T-helper 9 cell (primary cell): ENCODE results near the gene SORCS3.

ENCODE experiments used
- DNase-seq: peaks from one replicate; pipeline ENCODE4 v3.0.0-alpha.2; 2020

The SORCS3 gene

DNA sequence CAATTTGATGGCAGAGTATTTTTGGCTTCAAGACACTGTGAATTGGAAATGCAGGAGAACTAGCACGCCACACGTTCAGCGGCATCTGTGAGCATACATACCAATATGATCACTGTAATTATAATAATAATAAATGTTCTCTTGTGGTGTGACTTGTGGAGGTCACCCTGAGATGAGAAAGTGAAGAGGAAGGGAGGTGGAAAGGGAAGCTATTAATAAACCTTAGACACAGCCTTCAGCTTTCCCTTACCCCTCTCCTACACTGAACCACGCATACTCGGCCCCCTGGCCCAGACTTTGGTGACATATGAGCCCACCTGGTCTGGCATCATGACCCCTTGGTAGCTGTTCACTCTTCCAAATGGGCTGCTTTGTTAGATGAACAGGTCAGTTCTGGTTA, 139.1 kb downstream of the SORCS3 start:
- no peak for DNase-seq

DNA sequence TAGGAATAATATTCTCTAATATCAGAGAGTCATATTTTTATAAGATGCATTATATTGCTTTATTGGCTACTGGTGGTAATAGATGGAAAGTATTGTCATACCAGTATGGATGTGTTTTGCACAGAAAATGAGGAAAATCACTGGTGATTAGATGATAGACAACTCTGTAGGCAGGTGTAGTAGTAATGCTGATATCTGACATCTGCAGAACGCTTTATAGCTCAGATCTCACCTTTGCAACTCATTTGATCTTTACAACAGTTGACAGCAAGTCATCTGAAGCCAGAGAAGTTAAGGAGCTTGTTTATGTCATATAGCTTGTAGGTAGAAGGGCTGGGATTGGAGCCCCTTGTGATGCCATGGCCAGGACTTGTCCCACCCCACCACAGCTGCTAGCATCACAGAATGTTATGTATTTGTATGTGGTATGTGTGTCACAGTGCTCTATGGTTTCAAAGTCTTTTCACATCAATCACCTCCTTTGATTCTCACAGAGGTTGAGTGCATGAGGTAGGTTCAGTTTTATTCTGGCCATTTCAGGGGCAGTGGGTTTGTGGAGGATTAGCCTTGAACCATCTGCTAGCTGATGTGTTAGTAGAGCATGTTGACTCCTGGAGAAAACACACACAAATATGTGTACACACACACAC, 140.0 kb downstream of the SORCS3 start:
- no peak for DNase-seq

DNA sequence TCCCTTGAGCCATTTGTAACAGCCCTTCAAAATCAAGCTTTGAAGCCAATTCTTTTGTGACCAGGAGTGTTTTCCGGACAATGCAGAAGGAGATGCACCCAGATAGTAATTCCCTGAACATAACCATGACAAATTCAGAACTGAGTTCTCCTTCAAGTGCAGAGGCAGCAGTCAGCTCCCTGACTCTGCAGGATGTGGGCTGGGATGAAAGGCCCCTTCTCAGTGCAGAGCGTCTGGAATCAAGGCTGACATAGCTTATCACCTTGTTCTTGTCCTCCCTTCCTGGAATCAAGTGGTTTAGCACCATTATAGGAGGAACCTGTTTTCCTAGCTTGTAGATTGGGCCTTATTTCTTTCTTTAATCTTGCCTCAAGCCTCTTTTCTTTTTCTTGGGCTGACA, 143.4 kb downstream of the SORCS3 start:
- no peak for DNase-seq

DNA sequence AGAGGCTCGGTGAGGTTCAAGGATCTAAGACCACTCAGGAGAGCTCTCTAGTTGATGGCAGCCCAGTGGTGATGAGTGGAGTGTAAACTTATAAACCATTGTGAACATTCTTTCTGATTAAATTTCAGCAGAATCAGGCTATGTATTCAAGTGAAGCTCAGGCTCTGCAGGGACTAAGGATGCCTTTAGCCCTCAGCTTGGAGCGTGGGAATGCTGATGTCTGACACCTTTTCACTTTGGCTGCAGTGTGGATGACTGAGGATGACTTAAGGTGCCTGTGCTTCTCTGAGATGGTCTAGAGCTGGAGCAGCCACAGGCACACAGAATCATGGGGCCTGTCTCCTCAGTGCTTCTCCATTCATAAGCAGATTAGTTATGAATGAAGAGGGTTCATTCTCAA, 150.4 kb downstream of the SORCS3 start:
- no peak for DNase-seq

DNA sequence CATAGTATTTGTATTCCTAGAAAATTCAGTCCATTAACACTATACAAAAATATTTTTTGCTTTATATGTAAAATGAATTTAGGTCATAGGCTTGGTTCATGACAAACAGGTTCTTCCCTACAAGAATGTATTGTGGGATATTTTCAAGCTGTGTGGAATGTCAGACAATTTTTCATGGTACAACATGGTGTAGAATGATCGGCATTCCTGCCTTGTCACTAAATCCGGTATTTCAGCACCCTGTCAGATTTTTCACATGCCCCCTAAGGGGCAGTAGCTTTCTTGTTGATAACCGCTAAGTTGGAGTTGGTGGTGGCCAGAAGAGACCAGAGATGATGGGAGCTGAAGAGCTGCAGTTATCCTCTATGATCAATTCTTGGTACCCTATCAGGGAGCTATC, 154.3 kb downstream of the SORCS3 start:
- DNase-seq, result no peak

DNA sequence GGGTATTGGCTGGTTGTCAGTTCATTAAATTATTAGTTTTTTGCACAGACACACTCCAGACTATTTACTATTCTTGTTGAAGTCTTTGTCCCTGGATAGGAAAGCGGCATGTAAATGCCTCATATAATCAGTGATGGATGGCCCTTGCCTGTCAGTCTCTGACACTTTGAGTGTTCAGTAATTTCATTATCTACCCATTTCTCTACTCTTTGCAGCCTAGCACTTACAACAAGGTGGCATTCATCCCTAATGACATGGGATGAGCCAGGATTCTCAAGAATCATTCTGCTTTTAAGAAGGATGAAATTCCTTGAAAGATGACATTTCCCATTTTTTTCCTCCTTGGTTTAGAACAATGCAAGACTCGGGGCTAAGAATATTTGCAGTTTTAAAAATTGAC, 155.7 kb downstream of the SORCS3 start:
- DNase-seq, result no peak

- no peak for DNase-seq
Observed at GRCh38 chr10:104802941-104803340, 161.9 kb downstream of the SORCS3 start.

DNA sequence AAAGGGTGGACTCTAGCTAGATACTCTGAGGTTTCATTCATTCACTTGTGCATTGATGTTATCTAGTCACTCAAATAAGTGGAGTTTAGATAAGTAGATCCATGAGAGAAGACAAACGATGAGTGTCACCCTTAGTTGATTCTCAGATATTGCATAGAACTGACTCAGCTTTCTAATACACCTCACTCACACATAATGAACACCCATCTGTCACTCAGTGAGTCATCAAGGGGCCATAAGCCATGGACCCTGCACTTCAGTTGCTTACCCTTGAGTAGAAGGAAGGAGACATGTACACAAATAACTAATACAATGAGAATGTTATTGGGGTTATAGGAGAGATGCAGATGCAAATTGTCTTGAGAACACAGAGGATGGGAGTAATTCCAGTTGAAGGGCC, 163.8 kb downstream of the SORCS3 start:
- DNase-seq, result no peak

- DNase-seq, result no peak
Observed at GRCh38 chr10:104806801-104807200, 165.7 kb downstream of the SORCS3 start.

- DNase-seq, result no peak
Observed at GRCh38 chr10:104807581-104808310, 166.7 kb downstream of the SORCS3 start.

DNA sequence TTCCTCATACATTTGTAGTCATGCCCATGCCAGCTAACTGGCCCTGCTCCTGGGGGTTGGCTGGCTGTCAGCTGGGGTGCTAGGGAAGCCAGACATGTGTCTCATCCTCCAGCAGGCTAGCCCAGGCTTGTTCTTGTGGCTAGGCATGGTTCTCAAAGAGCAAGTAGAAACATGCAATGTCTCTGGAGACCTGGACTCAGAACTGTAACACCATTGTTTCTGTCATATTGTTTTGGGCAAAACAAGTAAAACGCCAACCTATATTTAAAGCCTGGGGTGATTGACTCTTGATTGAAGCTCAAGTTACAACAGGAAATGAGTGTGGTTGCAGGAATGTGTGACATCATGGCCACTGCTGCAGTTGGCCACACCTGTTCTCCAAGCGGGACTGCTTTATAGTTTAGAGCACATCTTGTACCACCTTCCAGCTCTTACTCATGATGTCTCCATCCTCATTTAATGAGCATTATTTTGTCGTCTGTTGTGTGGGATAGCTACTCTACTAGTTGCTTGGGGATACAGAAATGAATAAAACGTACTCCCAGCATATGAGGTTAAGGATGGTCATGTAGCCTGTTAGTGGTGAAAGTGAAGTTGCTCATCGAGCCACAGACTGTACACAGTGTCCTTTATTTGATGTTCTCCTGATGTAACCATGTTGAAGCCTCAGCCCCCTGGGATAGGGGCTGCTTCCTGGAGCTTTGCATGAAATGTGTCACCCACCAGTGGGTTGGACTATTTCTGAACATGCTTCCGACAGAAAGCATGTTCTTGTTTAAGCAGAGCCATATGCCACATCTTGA, 168.4 kb downstream of the SORCS3 start:
- no peak for DNase-seq

GRCh38 chr10:104811166-104811565, 170.1 kb downstream of the SORCS3 start:
- DNase-seq, result no peak

DNA sequence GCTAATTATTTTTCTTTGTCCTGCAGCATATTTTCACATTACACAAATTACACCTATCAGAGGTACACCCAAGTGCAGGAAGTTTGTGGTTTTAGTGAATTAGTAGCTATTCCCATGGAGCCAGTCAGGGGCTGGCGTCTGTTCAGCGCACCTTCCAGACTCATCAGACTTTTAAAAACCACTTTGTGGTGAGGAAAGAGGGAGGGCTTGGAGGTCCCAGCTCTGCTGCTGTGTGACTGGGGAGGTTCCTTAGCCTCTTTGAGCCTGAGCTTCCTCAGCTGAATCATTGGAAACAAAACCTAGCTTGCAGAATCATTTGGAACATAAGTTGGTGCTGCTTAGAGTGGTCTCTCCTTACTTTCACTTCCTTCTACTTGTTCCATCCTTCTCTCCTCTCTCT, 175.4 kb downstream of the SORCS3 start:
- no peak for DNase-seq

DNA sequence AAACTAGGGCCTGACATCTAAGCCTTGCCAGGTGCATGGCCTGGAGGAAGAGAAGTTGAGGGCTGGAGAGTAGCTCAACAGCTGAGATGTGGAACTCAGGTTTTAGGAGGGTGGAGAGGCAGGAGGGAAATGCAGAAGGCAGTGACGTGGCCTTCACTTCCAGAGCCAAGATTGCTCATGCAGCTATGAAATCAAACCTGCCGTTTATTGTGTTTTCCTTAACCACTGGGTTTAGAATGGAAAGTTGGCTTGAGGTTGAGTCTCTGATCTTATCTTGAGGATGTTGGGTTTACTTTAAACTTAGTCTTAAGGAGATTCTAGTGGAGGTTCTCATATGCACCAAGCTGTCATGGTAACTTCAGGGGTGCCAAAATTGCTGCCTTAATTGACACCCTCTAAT, 178.6 kb downstream of the SORCS3 start:
- no peak for DNase-seq

GRCh38 chr10:104822088-104822487, 181.0 kb downstream of the SORCS3 start:
- no peak for DNase-seq

- no peak for DNase-seq
Observed at GRCh38 chr10:104824380-104825006, 183.4 kb downstream of the SORCS3 start.

DNA sequence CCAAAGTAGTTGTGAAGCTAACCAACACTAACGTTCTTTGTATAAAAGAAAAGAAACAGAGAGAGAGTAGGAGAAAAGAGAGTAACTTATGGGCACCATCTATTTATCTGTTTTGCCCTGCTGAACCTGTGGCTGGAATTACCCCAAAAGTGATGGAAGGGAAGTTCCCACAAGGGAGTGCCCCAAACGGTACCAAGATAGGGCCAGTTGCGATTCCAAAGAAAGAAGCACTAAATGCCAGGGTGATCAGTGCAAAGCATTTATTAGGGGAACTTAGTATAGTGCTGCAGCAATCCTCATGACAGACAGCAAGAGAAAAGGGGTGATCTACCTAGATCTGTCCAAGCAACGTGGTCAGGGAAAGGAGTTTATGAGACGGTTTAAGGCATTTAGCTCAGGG, 190.2 kb downstream of the SORCS3 start:
- no peak for DNase-seq

GRCh38 chr10:104834580-104834979, 193.5 kb downstream of the SORCS3 start:
- no peak for DNase-seq

GRCh38 chr10:104835422-104835821, 194.3 kb downstream of the SORCS3 start:
- no peak for DNase-seq

GRCh38 chr10:104842704-104843103, 201.6 kb downstream of the SORCS3 start:
- no peak for DNase-seq

DNA sequence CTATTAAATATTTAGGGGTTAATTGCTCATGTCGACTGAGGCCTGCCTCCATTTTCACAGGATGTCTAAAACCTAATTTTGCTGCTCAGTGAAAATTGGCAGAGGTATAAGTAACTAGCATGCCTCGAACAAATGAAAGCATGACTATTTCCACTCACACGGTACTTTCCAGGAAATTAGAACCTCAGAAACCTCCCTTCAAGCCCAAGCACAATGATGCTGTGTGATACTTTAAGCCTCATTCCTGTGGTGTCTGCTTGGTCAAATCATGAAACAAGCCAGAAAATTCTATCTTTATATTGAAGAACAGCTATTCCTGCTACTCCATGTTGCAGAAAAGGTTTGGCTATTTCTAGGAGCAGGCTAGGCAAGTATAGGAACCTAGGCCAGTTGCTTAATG, 203.0 kb downstream of the SORCS3 start:
- no peak for DNase-seq

DNA sequence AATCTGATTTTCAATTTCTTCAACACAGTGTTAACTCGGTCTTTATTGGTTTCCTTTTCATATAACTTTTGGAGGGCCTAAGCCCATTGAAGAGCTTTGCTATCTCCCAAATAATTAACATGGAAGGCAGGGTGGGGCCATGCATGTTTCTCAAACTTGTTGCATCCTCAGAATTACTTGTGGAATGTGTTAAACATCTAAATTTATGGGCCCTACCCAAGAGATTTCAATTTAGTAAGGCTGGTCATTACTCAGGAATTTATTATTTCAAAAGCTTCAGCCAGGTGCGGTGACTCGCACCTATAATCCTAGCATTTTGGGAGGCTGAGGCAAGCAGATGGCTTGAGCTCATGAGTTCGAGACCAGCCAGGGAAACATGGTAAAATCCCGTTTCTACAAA, 208.9 kb downstream of the SORCS3 start:
- DNase-seq, result no peak

DNA sequence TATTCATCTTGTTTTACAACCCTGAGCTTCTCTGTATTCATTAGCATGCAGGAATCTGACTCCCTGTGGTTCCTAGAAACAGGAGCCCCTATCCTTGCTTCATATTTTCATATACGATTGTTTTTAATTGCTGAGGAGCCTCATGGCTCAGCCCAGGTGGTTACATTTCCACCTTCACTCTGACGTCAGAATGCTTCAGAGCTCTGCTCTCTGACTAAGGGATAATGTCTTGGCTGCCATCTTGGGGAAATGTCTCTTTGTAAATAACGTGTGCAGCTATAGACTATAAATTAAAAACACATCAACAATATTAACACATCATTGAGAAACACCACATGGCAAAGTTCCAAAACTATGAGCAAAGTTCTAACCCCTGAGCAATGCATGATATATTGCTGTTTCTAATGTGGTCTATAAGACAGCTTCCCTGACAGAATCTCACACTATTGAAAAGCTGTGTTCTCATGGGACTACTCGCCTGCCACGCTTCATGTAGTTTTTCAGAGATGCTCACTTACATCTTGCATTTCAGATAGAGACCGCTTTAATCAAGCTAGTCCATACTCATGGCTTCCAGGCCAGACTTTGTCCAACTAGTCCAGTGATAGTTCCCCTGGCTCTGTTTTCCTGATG, 227.0 kb downstream of the SORCS3 start:
- DNase-seq, result no peak
